Cardiac fibroblast (primary cell): ENCODE results near the gene TPRA1.

Experiments used
- DNase-seq, 2 donors: peaks; one replicate each; pipeline versions ENCODE4 v3.0.0 to v3.0.0-alpha.2; 2010; ENCODE audit warnings: low read depth in 2 of 2
- H3K4me3 ChIP-seq, 2 donors: replicated peaks in 1 of 2; 1 replicate in 1 of 2; 2 replicates in 1 of 2; pipeline ENCODE4 v1.5.1; 2011; ENCODE audit warnings: low read depth in 2 of 2, low read length in 2 of 2, mild to moderate bottlenecking in 2 of 2, moderate library complexity in 1 of 2
- TF ChIP-seq, protein P1 (sequence below): IDR thresholded peaks from one replicate; pipeline ENCODE4 v1.5.1; 2011; ENCODE audit warnings: low read depth, mild to moderate bottlenecking, low read length, inconsistent platforms

The TPRA1 gene

DNA sequence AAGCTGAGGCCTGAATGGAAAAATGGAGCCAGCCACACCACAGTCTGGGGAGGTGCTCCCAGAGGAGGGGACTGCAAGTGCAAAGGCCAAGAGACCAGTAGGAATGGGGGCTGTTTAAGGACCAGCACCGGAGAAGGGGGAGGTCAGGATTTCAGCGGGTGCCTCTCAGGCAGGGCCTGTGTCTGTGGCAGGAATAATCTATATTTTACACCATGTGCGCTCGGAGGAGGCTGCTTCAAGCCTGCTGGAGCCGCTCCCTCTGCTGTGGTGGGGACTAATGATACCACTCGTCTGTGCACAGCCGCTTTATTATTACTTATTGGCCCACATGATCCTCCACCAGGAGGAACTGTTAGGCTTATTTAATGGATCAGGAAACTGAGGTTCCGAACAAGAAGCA, 45.3 kb downstream of the TPRA1 start:
- DNase-seq = no peak
- no peak overlapping the region for H3K4me3 ChIP-seq
- TF ChIP-seq, protein P1, sequence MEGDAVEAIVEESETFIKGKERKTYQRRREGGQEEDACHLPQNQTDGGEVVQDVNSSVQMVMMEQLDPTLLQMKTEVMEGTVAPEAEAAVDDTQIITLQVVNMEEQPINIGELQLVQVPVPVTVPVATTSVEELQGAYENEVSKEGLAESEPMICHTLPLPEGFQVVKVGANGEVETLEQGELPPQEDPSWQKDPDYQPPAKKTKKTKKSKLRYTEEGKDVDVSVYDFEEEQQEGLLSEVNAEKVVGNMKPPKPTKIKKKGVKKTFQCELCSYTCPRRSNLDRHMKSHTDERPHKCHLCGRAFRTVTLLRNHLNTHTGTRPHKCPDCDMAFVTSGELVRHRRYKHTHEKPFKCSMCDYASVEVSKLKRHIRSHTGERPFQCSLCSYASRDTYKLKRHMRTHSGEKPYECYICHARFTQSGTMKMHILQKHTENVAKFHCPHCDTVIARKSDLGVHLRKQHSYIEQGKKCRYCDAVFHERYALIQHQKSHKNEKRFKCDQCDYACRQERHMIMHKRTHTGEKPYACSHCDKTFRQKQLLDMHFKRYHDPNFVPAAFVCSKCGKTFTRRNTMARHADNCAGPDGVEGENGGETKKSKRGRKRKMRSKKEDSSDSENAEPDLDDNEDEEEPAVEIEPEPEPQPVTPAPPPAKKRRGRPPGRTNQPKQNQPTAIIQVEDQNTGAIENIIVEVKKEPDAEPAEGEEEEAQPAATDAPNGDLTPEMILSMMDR = no peak

DNA sequence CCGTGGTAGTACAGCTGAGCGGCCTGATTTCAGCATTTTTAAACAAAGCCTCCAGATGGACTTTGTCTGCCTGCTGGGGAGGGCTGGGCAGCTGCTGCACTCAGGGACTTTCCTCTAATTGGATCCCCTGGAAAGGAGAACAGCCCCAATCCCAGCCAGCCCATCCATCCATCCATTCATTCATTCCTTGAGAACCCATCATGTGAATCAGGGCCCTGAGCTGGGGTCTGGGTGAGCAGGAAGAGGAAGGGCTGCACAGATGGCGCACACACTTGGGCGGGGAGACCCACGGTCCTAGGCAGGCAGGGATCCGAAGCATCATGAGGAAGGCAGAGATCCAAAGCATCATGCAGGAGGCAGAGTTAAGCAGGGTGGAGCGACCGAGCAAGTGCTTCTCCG, 45.7 kb downstream of the TPRA1 start:
- no peak for DNase-seq

DNA sequence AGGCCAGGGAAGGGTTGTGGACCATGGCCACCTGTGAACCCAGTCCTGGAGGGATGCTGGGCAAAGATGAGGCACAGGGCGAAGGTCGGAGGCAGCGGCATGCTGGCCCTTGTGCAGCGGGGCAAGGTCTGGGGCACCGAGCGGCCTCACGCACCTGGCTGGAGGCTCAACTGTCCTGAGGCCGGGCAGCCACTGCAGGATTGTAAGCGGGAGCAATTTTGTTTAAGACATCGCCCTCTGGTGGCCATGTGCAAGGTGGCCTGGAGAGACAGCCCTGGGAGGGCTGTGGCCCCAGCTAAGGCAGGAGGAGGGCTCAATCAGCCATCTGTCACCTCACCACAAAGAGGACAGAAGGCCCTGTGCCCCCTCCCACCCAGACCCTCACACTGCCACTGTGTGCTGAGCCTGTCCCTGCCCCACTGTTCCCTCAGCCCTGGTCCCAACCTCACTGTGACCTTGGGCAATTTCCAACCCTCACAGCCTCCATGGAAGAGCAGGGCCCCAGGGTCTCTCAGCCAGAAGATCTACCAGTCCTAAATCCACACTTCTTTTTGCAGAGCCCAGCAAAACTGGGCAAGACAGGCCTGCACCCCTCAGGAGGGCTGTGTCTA, 46.2 kb downstream of the TPRA1 start:
- DNase-seq = peak; percentile 73 to 75
- TF ChIP-seq, protein P1 = peak; percentile 83

More for the DNA sequence above, 45.7 kb downstream of the TPRA1 start:
- TF ChIP-seq, protein P1 = no peak
- H3K4me3 ChIP-seq = no peak overlapping the region

GRCh38 chr3:127543441-127543840, 47.1 kb downstream of the TPRA1 start:
- no peak overlapping the region for H3K4me3 ChIP-seq
- TF ChIP-seq, protein P1 = no peak
- no peak for DNase-seq

More for the DNA sequence above, 46.2 kb downstream of the TPRA1 start:
- H3K4me3 ChIP-seq = no peak overlapping the region

DNA sequence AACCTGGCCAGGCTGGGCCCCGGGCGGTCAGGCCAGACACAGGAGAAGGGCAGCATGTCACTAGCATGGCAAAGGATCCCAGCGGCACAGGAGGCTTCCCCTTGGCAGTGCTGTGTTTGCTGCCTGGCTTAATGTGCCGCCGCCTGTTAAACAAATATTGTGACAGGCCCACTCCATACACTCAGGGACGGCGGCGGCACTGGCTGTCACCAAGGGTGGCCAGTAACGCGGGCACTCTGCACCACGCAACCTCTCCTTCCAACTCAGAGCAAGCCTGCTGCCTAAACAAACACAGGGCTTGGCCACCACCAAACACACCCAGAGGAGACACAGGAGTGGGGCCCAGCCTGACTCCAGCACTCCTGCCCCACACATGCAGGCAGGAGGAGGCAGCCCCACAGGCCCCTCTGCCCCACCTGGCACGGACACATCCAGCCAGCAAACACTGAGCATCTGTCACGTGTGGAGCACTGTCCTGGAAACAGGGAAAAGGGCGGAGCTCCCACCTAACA, 48.0 kb downstream of the TPRA1 start:
- H3K4me3 ChIP-seq = no peak overlapping the region
- DNase-seq = no peak
- TF ChIP-seq, protein P1 = no peak

GRCh38 chr3:127541320-127541719, 49.2 kb downstream of the TPRA1 start:
- TF ChIP-seq, protein P1 = no peak
- H3K4me3 ChIP-seq = no peak overlapping the region
- no peak for DNase-seq
